LoVo (cell line): ENCODE measurements around the gene DEFB108B.
"Not testable (repeated sequence)": the region's sequence is repeated elsewhere in the genome, so short reads cannot be mapped to it uniquely, and the experiment has no call there.

Source experiments
- DNase-seq: peaks from one replicate; pipeline ENCODE4 v3.0.0-alpha.2; 2016; ENCODE audit warnings: low spot score

The DEFB108B gene

GRCh38 chr11:71832811-71833210 is at the start of gene DEFB108B:
DEFB108B (plus strand) TSS chr11:71833200; CDS start chr11:71833200, 0 bp downstream.
- not testable (repeated sequence) for DNase-seq

GRCh38 chr11:71786114-71786847 is 46.7 kb upstream of the DEFB108B start:
- peak; percentile 77 for DNase-seq

- DNase-seq, result peak; percentile 98
Measured at GRCh38 chr11:71786848-71787097, 46.2 kb upstream of the DEFB108B start.

DNA sequence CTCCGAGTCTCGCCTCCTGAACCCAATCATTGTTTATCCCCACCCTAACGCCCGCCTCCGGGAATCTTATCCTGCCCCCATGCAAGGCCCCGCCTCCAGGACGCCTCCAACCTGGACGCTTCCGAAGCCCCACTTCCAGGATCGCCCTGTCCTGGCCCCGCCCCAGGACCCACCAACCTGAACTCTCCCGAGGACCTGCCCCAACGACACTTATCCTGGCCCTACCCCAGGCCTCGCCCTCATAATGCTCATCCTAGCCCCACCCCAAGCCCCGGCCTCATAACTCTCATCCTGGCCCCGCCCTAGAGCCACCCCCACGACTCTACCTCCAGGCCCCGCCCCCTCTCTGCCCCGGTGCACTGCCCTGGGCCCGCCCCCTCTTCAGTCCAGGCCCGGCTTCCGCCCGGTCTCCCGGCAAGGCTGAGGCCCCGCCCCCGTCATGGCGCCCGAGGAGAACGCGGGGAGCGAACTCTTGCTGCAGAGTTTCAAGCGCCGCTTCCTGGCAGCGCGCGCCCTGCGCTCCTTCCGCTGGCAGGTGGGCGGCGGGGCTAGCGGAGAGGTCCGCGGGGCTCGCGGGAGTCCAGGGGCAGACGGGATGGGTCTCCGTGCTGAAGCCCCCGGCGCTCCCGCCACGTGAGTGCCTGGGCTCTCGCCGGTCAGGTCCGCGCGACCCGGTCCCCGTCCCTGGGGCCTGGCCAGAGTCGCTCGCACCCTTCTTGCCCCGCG is 45.7 kb upstream of the DEFB108B start:
- peak; percentile 89 for DNase-seq

DNA sequence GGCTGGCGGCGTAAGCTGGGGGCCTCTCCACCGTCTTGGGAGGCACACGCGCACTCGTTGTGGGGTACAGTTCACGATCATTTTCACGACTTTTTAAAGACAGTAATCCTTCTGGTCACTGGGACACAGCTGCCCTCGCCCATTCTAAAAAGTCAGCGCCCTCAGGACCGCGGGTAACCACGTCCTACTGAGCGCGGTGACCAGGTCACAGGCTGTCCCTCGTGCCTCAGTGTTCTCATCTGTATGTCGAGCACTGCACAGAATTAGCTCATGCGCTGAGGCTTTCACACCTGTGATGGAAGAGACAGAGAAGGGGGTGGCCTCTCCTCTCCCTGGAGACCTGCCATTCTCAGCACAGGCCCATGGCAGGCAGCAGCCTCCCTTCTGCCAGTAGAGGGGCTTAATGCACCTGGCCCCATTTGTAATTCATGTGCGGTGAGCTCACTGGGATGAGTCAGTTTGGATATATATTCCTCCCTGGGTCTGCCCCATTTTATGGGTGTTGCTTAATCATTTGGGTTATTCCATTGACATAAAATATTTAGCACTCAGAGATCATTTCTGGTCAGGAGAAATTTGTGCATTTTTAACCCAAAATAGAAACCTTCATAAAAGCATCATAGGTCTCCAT is 45.1 kb upstream of the DEFB108B start:
- DNase-seq, result peak; percentile 7

GRCh38 chr11:71789444-71790196 is 43.4 kb upstream of the DEFB108B start:
- not testable (repeated sequence) for DNase-seq

- not testable (repeated sequence) for DNase-seq
Measured at GRCh38 chr11:71791111-71791510, 41.9 kb upstream of the DEFB108B start.

DNA sequence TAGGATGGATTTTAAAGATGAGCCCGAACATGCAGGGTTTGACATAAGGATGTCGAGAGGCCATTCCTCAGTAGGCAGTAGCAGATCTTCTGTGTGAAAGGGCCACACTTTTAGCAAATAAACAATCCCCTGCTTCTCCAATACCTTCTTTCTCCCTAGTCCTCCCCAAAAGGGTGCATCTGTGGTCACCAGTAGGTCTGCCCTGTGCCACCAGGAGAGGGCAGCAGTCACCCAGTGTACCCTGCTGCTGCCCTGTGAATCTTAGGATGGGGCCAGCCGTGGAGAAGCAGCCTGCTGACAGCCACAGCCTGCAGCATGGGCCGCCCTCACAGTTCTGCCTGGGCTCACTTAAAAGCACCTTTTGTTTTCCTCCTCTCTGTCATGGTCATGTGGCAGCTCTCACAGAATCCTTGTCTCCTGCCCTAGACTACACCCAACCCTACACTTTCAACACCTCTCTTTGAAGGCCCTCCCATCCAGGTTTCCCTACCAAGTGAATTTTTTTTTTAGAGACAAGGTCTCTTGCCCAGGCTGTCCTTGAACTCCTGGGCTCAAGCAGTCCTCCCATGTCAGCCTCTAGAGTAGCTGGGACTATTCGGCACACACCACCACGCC is 40.3 kb upstream of the DEFB108B start:
- not testable (repeated sequence) for DNase-seq

DNA sequence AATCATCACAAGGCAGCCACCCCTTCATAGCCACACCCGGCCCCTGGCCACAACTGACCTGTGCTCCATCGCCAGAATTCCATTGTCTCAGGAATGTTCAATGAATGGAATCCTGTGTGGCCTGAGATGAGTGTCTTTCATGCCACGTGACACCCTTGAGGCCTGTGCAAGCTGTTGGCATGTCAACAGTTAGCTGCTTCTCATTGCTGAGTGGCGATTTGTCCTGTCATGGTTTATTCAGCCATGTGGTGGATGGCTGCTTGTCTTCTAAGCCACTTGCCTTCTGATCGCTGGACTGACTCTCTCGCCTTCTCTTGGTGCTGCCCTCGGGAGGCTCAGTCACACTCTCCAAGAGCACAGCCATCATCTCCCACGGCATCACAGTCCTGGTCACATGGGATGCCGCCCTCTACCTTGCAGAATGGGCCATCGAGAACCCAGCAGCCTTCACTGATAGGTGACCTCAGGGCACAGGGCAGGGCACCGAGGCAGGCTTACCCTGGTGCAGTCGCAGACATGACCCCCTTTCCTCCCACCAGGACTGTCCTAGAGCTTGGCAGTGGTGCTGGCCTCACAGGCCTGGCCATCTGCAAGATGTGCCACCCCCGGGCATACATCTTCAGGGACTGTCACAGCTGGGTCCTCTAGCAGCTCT is 38.5 kb upstream of the DEFB108B start:
- DNase-seq, result peak; percentile 5

DNA sequence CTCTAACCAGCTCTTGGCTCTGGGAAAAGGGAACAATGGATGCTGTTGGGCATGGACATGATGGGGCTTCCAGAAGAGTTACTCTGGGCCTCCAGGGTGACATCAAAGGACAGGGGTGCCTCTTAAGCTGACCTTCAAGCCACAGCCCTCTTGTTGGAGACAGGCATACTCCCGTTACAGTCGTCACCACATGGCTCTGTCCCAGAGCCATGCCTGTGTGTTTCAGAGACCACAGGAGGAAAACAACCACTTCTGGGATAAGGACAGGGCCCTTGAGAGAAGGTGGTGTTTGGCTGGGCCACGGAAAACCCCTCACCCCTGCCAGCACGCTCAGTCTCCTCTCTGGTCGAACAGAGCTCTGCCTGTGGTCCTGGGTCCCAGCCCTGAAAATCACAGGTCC is 37.8 kb upstream of the DEFB108B start:
- not testable (repeated sequence) for DNase-seq

DNA sequence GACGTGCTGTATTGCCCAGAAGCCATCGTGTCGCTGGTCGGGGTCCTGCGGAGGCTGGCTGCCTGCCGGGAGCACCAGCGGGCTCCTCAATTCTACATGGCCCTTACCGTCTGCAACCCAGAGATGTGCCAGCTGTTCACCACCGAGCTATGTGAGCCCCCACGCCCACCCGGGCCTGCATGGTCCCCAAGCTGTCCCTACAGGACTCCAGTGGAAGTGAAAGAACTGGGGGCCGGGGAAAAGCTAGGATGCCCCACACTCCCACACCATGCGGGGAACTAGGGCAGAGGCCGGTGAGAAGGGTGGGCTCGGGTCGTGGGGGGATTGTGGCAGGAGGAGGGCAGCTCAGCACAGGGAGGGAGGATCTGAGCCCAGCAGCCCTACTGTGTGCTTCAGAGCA is 37.0 kb upstream of the DEFB108B start:
- not testable (repeated sequence) for DNase-seq

GRCh38 chr11:71796781-71797180 is 36.2 kb upstream of the DEFB108B start:
- DNase-seq, result not testable (repeated sequence)

- DNase-seq, result not testable (repeated sequence)
Measured at GRCh38 chr11:71799556-71800128, 33.4 kb upstream of the DEFB108B start.

DNA sequence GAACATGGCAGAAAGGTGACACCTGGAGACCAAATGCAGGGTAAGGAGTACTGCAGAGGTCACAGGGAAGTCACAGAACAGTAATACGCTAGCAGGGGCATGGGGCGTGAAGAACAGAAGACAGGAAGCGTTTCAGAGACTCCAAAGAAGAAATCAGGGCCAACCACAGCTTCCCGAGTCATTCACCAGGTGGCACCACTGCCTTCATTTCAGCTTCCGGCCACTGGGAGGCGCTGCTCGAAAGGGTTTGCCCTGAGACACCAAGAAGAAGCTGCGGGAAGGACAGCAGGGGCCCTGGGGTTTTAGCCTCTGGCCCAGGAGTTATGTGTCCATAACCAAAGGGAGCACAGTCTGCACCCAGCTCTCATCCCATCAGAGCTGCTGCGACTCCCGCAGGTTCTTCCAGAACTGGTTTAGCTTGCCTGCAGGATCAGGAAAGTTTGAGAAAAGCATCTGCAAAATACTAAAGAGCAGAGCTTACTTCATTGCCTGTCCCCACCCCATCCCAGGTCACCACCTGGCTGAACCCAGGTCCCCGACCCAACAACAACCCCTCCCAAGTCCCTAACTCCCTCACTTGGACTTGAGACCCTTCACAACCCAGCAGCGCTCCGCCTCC is 32.6 kb upstream of the DEFB108B start:
- DNase-seq, result peak; percentile 15

- not testable (repeated sequence) for DNase-seq
Measured at GRCh38 chr11:71801026-71801425, 32.0 kb upstream of the DEFB108B start.

DNA sequence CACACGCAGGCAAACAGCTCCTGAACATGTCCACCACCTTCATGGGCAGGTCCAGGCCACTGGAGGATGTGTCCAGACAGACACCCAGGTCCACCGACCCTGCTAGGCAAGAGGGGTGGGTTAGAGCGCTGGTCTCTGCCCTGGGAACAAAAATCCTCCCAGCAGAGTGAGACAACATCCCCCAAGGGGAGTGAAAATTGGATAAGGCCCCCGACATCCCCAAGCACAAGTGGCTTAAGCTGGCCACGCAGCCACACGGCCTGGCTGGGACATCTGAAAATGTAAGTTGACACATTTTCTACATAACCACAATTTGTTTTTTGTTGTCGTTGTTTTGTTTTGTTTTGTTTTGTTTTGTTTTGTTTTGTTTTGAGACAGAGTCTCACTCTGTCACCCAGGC is 30.1 kb upstream of the DEFB108B start:
- not testable (repeated sequence) for DNase-seq

DNA sequence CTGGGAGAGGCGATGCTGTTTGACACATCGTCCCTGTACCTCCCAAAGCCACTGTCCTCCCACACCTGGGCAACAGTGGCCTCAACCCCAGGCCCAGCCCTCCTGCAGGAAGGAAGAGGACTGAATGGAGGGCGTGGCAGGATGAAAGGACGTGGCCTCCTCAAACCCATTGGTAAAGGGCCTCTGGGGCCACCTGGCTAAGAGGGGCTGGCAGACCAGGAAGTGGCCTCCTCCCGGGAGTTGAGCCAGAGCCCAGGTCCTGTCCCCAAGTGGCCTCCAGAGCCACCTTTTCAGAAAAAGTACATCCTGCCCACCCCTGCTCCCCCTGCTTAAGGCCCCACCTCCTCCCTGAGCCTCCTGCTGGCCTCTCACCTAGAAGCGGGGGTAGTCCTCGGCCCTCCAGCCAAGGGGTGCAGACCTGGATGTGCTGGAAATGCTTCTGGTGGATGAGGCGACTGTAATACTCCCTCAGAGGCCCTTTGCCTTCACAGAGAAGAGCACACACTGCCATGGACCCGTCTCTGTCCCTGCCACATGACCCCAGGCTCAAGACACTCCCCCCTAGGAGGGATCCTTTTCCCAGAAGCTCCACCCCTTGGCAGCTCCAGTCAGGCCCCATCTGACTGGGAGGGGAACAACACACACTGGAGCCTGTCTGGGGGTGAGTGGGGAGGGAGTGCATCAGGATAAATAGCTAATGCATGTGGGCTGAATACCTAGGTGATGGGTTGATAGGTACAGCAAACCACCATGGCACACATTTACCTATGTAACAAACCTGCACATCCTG is 28.6 kb upstream of the DEFB108B start:
- DNase-seq, result not testable (repeated sequence)

DNA sequence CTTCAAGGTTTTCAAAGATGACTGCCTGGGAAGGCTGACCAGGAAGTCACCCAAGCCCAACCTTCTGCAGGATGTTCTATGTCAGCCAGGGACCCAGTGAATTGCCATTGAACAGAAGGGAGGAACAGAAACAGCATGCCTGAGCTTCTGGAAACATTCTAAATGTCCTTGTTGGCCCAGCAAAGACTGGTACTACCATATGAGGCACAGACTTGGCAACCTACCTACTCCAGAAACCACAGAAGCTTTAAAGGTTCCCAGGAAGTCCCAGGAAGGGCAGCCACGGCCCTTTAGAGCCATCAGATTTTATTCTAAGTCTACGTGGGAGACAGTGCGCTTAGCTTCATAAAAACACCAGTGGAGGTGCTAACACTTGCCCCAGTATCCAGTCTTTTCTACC is 20.5 kb upstream of the DEFB108B start:
- DNase-seq, result peak; percentile 1

- peak; percentile 72 for DNase-seq
Measured at GRCh38 chr11:71813481-71814355, 19.3 kb upstream of the DEFB108B start.
